Measurements from ENCODE around the gene TWNK.

DNA sequence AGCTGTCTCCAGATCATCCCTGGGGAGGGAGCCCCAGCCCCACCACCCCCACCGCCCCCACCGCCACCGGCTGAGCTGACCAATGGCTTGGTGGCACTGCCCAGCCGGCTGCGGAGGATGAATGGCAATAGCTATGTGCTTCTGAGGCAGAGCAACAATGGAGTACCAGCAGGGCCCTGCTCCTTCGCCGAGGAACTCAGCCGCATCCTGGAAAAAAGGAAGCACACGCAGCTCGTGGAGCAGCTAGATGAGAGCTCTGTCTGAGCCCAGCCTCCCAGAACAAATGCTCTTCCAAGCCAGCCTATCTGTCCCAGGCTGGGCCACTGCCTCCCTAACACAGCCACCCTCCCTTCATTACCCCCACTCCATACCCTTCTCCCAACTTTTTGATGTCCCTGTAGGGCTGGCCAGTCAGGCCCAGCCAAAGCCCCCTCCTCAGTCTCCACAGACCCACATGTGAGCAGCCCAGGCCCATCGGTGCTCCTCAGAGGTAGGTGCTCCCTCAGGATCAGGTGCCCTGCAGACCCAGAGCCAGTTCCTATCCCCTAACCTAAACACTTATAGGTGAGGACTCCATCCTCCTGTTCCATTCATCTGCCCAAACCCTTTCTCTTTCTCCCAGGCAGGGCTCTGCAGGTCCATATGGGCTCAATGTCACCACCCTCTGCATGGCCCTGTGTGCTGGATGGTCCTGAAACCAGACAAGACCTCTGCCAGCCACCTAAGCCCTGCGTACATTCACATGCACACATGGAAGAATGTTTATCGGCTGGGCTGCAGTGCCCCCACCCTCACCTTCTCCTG, 3.3 kb upstream of the TWNK start:
- TF ChIP-seq, protein P1, sequence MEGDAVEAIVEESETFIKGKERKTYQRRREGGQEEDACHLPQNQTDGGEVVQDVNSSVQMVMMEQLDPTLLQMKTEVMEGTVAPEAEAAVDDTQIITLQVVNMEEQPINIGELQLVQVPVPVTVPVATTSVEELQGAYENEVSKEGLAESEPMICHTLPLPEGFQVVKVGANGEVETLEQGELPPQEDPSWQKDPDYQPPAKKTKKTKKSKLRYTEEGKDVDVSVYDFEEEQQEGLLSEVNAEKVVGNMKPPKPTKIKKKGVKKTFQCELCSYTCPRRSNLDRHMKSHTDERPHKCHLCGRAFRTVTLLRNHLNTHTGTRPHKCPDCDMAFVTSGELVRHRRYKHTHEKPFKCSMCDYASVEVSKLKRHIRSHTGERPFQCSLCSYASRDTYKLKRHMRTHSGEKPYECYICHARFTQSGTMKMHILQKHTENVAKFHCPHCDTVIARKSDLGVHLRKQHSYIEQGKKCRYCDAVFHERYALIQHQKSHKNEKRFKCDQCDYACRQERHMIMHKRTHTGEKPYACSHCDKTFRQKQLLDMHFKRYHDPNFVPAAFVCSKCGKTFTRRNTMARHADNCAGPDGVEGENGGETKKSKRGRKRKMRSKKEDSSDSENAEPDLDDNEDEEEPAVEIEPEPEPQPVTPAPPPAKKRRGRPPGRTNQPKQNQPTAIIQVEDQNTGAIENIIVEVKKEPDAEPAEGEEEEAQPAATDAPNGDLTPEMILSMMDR (tag by site-specific recombination; IDR thresholded peaks at IDR 0.05), result no peak
- TF ChIP-seq, protein P2, sequence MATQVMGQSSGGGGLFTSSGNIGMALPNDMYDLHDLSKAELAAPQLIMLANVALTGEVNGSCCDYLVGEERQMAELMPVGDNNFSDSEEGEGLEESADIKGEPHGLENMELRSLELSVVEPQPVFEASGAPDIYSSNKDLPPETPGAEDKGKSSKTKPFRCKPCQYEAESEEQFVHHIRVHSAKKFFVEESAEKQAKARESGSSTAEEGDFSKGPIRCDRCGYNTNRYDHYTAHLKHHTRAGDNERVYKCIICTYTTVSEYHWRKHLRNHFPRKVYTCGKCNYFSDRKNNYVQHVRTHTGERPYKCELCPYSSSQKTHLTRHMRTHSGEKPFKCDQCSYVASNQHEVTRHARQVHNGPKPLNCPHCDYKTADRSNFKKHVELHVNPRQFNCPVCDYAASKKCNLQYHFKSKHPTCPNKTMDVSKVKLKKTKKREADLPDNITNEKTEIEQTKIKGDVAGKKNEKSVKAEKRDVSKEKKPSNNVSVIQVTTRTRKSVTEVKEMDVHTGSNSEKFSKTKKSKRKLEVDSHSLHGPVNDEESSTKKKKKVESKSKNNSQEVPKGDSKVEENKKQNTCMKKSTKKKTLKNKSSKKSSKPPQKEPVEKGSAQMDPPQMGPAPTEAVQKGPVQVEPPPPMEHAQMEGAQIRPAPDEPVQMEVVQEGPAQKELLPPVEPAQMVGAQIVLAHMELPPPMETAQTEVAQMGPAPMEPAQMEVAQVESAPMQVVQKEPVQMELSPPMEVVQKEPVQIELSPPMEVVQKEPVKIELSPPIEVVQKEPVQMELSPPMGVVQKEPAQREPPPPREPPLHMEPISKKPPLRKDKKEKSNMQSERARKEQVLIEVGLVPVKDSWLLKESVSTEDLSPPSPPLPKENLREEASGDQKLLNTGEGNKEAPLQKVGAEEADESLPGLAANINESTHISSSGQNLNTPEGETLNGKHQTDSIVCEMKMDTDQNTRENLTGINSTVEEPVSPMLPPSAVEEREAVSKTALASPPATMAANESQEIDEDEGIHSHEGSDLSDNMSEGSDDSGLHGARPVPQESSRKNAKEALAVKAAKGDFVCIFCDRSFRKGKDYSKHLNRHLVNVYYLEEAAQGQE (tag by site-specific recombination; IDR thresholded peaks at IDR 0.05), result no peak
- TF ChIP-seq ZNF776 (tag by site-specific recombination; IDR thresholded peaks at IDR 0.05; ENCODE audit: borderline replicate concordance) (no peak), ZSCAN23 (tag by site-specific recombination; IDR thresholded peaks at IDR 0.05) (no peak), TCF7L2 (IDR thresholded peaks at IDR 0.05; ENCODE audit: borderline replicate concordance, low read depth, low read length) (no peak), SP2 (tag by site-specific recombination; IDR thresholded peaks at IDR 0.05) (no peak), ZNF274 (IDR thresholded peaks at IDR 0.05; ENCODE audit: low read length) (no peak), ZNF274 (tag by site-specific recombination; IDR thresholded peaks at IDR 0.05; ENCODE audit: borderline replicate concordance) (no peak)
